ENCODE results near the gene EP400.

EP400 gene

GRCh38 chr12:132116709-132117557 lies 167.2 kb downstream of the EP400 start:
- no peak for DNase-seq (ENCODE audit: low read depth, low spot score)

DNA sequence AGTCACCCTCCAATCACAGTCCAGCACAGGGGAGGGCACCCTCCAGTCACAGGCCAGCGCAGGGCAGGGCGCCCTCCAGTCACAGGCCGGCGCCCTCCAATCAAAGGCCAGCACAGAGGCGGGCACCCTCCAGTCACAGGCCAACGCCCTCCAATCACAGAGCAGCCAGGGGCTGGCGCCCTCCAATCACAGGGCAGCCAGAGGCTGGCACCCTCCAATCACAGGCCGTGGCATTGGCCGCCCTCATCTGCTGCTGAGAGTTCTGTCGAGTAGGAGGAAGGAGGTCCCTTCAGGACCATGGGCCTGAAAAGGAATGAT lies 167.8 kb downstream of the EP400 start:
- no peak for DNase-seq (ENCODE audit: low read depth, low spot score)

DNA sequence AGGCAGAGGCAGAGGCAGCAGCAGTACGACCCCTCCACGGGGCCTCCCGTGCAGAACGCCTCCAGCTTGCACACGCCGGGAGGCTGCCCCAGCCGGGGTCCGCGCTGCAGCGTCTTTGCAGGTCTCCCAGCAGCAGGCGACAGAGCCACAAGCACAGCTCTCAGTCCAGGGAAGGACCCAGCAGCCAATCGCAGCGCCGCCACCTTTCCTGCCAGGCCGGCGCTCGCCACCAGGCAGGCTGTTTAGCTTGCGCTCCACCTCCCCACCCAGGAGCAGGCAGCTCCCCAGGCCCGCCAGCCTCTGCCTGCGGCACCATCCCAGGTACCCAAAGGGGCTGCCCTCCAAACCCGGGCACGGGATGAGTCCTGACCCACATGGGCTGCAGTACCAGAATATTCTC lies 169.1 kb downstream of the EP400 start:
- no peak for DNase-seq (ENCODE audit: low read depth, low spot score)

GRCh38 chr12:132121283-132121682 lies 171.5 kb downstream of the EP400 start:
- no peak for DNase-seq (ENCODE audit: low read depth, low spot score)

GRCh38 chr12:132123970-132124765 lies 174.4 kb downstream of the EP400 start:
- no peak for DNase-seq (ENCODE audit: low read depth, low spot score)

DNA sequence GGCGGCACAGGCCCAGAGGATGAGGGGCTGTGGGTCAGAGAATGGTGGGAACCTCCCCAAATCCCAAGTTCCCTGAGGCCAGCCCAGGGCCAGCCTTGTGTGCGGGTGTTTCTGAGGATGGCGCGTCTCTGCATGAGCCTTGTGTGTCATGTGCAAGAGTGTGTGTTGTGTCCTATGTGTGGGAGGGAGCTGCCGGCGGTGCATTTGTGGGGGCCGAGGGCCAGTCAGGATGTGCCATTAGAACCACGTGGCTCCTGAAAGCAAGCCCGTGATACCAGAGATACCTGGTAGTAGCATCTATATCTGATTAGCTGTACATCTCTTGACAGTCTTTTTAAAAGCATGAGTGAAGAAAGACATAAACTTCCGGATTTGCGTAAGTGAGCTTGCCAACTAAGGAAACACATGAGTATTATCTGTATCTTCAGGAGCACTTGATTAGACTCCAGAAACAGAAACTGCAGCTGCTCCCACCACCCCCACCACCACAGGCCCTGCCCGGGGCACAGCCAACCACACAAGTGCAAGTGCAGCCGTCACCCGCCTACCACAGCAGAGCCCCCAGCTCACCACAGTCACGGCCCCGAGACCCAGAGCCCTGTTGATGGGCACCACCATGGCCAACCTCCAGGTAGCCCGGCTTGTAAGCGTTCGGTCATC lies 175.2 kb downstream of the EP400 start:
- DNase-seq (ENCODE audit: low read depth, low spot score): no peak

DNA sequence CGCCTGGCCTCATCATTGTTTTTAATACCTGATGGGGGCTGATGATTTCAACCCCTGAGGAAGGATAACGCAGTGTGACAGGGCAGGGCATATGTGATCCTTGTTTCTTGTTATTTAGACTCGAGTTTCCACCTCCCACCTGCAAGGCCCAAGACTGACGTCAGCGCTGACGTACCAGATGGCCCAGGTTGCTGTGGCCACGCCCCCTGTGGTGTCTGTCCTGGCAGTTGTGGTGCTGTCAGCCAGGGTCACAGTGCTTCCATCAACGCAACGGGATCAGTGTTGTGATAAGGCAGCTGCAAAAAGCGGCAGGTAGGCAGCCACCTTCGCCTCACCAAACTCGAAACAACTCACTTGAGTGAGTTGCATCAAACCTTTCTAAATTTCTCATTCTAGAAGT lies 176.0 kb downstream of the EP400 start:
- DNase-seq (ENCODE audit: low read depth, low spot score): no peak

- no peak for DNase-seq (ENCODE audit: low read depth, low spot score)
Measured at GRCh38 chr12:132127041-132127440, 177.3 kb downstream of the EP400 start.

GRCh38 chr12:132129007-132129406 lies 179.3 kb downstream of the EP400 start:
- no peak for DNase-seq (ENCODE audit: low read depth, low spot score)

DNA sequence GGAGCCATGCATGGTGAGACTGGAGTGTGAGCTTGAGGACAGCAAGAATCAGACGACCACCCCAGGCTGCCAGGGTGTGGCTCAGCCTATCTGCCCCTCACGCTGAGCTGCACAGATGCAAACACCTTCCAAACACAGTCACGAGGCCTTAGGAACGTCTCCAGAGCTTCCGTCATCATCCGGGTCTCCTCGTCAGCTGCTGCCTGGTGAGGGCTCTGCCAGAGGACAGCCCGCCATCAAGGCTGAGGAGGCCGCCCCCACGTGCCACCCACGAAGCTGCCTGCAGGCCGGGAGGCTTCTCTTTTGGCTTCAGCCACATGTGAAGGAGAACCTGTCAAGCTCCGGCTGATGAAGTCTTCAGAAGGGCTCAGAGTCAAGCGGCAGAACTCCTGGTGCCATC lies 180.9 kb downstream of the EP400 start:
- DNase-seq (ENCODE audit: low read depth, low spot score): no peak
